OCI-M2 (cell line): Measurements from ENCODE around the gene NSF.
"Not testable (repeated sequence)": the region's sequence is repeated elsewhere in the genome, so short reads cannot be mapped to it uniquely, and the experiment has no call there.

Experiments
- DNase-seq: peaks from one replicate; lab custom pipeline; 2025; ENCODE audit not compliant: unreplicated experiment; lab: John Stamatoyannopoulos, UW

The NSF gene

GRCh38 chr17:46772475-46773220 is 182.2 kb downstream of the NSF start:
- no peak for DNase-seq

GRCh38 chr17:46773221-46773605 is 182.7 kb downstream of the NSF start:
- DNase-seq = no peak

GRCh38 chr17:46773676-46774075 is 183.2 kb downstream of the NSF start:
- no peak for DNase-seq

- DNase-seq = no peak
These were observed 183.8 kb downstream of the NSF start for GRCh38 chr17:46774108-46774737.

- no peak for DNase-seq
These were observed 186.0 kb downstream of the NSF start for GRCh38 chr17:46776298-46777005.

- no peak for DNase-seq
These were observed 187.8 kb downstream of the NSF start for GRCh38 chr17:46777943-46778915.

- DNase-seq = no peak
These were observed 189.5 kb downstream of the NSF start for GRCh38 chr17:46780003-46780373.

- no peak for DNase-seq
These were observed 191.9 kb downstream of the NSF start for GRCh38 chr17:46782250-46782953.

- DNase-seq = no peak
These were observed 192.6 kb downstream of the NSF start for GRCh38 chr17:46783031-46783593.

- no peak for DNase-seq
These were observed 195.2 kb downstream of the NSF start for GRCh38 chr17:46785696-46786095.

- no peak for DNase-seq
These were observed 197.0 kb downstream of the NSF start for GRCh38 chr17:46787478-46787877.

GRCh38 chr17:46788300-46788699 is 197.8 kb downstream of the NSF start:
- no peak for DNase-seq

GRCh38 chr17:46788796-46789195 is 198.3 kb downstream of the NSF start:
- no peak for DNase-seq

GRCh38 chr17:46789610-46790009 is 199.1 kb downstream of the NSF start:
- no peak for DNase-seq

- no peak for DNase-seq
These were observed 199.7 kb downstream of the NSF start for GRCh38 chr17:46790216-46790615.

GRCh38 chr17:46791531-46791930 is 201.1 kb downstream of the NSF start:
- no peak for DNase-seq

- DNase-seq = no peak
These were observed 201.6 kb downstream of the NSF start for GRCh38 chr17:46792071-46792470.

GRCh38 chr17:46793023-46793422 is 202.6 kb downstream of the NSF start:
- DNase-seq = not testable (repeated sequence)

GRCh38 chr17:46793541-46793940 is 203.1 kb downstream of the NSF start:
- no peak for DNase-seq

GRCh38 chr17:46794318-46794717 is 203.8 kb downstream of the NSF start:
- no peak for DNase-seq
